Ramos (cell line): ENCODE results near the gene EIF1AX.
"Not testable (repeated sequence)": the region's sequence is repeated elsewhere in the genome, so short reads cannot be mapped to it uniquely, and the experiment has no call there.

ENCODE experiments used
- in situ Hi-C: fragments of 300-500 bp; cut with MboI; formaldehyde crosslinking; loops from one replicate; pipeline ENCODE4 v1.14.3; 2022; ENCODE audit warnings: low sequenced_read_pairs; ENCODE audit not compliant: unreplicated experiment

Gene EIF1AX

DNA sequence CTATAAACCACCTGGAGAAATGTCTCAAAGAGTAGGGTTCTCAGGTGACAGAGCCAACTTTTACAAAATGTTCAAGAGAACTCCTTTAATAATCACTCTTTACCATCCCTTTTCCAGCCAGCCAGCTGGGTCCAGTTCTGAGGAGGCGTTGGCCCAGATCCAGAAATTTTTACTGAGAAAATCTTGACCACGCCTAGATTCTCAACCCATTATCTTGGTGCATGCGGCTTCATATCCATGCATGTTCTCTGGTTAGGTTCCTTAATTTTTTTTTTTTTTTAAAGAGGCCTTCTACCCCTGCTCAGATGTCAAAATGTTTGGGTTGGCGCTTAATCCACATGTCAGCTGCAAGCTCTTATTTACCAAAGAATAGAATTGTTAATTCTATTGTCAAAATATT, 13.0 kb downstream of the EIF1AX start:
- in situ Hi-C loops, result no loop called here

DNA sequence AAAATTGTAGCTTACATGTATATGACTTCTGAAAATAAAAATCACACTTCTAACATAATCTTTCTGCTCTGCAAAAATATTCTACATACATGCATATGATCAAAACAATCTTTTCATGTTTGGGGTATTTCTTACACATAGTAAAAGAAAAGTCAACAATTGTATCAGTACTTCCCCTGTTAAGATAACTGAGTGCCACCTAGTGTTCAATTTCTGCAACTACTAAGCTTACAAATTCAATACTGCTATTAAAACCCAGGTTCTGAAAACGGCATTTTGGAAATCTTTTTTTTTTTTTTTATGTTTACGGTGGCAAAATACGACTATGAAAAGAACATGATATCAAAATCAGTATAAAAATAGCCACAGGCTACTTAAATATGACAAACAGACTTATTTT, 14.2 kb downstream of the EIF1AX start:
- in situ Hi-C loops, result not testable (repeated sequence)

DNA sequence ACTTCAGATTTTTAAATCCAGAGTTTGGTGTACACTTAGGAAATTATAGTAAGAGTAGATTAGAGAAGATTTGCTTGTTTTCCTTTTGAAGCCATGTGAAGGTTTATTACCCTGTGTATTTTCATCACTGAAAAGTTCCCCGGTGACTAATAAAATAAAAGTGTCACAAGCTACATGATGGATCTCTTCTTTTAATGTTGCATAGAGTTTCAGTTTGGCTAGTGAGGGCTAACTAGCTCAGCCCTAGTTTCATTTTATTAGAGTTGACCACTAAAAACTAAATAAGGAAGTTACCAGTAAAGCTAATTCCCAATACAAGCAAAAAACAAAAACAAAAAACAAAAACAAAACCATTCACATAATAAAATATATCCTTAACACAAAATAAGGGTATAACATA, 14.8 kb downstream of the EIF1AX start:
- in situ Hi-C loops, result not testable (repeated sequence)

- in situ Hi-C loops, result no loop called here
Observed at GRCh38 chrX:20124964-20125363, 16.7 kb downstream of the EIF1AX start.

- in situ Hi-C loops, result no loop called here
Observed at GRCh38 chrX:20118065-20118824, 23.4 kb downstream of the EIF1AX start.

GRCh38 chrX:20116577-20117240, 24.9 kb downstream of the EIF1AX start, which contains the start of gene MAP7D2:
MAP7D2 (minus strand) TSS chrX:20116907; CDS start chrX:20116879, 28 bp downstream.
- in situ Hi-C loops, result no loop called here

DNA sequence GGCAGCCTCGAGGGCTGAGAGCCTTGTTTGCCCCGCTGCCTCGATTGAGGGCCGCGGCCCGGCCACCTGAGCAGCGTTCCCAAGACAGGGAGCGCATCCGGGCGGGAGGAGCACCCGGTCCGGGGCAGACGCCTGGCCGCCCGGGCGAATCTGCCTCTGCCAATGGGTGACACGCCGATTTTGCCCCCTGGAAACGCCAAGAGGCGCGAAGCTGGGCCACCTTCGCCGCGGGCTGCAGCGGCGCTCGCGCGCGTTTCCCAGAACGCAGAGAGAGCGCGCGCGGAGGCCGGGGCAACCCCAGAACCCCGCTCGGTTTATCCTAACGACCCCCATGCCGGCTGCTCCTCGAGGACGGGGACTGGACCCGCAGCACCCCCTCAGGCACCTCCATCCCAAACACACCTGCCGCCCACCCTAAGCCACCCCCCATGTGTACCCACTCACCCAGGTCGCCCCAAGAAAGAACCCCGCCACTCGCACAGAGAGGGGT, 25.5 kb downstream of the EIF1AX start:
- in situ Hi-C loops, result no loop called here

GRCh38 chrX:20112022-20112774, 29.4 kb downstream of the EIF1AX start:
- in situ Hi-C loops, result no loop called here

GRCh38 chrX:20111271-20111670, 30.4 kb downstream of the EIF1AX start:
- in situ Hi-C loops, result no loop called here

- in situ Hi-C loops, result no loop called here
Observed at GRCh38 chrX:20101934-20102581, 39.6 kb downstream of the EIF1AX start.

GRCh38 chrX:20091499-20091898, 50.1 kb downstream of the EIF1AX start:
- in situ Hi-C loops, result no loop called here

DNA sequence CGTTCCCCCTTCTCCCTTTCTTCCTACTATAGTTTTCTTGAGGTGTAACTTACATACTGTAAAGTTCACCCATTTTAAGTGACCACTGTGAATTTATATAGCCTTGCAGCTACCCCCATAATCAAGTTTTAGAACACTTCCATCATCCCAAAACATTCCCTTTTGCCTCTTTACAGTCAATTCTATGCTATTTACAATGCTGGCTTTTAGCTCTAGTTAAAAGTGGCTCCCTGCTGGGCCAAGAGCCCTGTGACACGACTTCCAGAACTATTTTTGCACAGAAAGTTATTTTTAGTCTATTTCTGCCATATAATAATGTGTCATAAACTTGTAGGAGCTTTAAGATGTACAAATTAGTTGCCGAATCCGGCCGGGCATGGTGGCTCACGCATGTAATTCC, 51.8 kb downstream of the EIF1AX start:
- in situ Hi-C loops, result no loop called here

DNA sequence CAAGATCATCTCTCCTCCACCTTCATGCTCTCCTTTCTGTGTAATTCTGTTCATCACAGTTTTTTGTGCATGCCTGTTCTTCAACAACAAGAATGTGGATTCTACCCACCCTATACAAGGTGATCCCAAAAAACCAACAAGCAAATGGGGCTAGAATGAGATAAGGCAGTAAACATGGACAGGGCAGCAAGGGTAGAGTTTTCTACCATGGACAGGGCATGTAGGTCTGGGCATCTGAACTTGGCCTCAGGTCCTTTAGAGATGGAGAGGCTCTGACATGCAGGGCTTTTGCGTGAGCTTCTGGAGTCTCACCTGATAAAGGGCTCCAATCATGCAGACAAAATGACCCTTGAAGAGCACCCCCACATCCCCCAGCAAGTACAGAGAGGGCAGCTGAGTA, 61.4 kb downstream of the EIF1AX start:
- in situ Hi-C loops, result no loop called here
